ENCODE data around the gene MACROD1. TPM values are rescaled to one million over a fixed set of nuclear protein-coding genes. Genes with fewer than 3 reads are reported as not detected.

The MACROD1 gene
- total and polyA plus RNA-seq, 2 experiments from 2014 or later = 21.2 to 403 TPM

DNA sequence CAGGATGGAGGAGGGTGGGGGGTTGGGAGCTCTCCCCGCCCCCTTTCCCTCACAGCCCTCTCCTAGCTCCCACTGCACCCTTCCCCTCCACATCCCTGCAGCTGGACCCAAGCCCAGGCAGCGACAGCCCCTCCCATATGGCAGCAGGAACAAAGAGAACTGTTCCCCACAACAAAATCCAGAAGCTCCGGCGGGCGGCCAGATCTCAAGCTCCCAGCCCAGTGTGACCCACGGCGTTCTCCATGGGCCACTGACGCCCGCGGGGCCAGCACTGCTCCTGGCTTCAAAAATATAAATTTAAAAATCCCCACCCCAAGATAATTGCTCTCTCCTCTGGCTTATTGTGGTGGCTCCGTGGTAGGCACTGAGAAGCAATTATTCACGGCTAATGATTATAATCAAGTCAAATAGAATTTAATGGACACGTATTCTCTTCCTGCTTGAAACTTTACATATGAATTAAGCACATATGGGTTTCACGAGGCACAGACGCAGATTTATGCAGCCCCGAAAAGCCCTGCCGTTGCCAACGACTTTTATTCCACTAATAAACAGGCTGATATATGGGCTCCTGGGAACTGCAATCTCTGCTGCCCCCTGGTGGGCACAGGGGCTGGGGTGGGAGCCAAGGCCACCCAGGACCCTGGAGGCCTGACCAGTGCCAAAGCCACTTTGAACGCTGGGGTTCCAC is 17.5 kb downstream of the MACROD1 start:
- Histone ChIP-seq H3K4me1 (ENCODE audit: insufficient read depth) (no peaks in the 10 kb centered on the region), H3K27me3 (replicated peaks; ENCODE audit: insufficient read depth) (no peaks in the 10 kb centered on the region), H3K79me2 (ENCODE audit: insufficient read depth) (no peaks in the 10 kb centered on the region), H4K20me1 (ENCODE audit: insufficient read depth) (no peaks in the 10 kb centered on the region), H3K4me3 (peak overlapping the region; percentile 35; the same call in 1 of the 2 replicates), H3F3A (ENCODE audit: insufficient read depth) (no peaks in the 10 kb centered on the region), H3K9me2 (ENCODE audit: insufficient read depth) (no peaks in the 10 kb centered on the region), H3K9ac (peak overlapping the region; percentile 14; the same call in 1 of the 2 replicates), H3K27ac (no peak overlapping the region), H3K4me2 (ENCODE audit: unreplicated experiment) (peak overlapping the region; percentile 50), H2AFZ (0 out of 2 replicates have a peak overlapping the region, but pooled peaks have one; percentile 21), H3K9me3 (ENCODE audit: low read depth) (no peaks in the 10 kb centered on the region), H3K36me3 (ENCODE audit: low read depth) (no peaks in the 10 kb centered on the region)
- peak; percentile 73 for DNase-seq
- WGBS, 2 experiments (ENCODE audit: low coverage in 1 of 2, low lambda C conversion rate in 2 of 2, missing lambda C conversion rate in 2 of 2) = 13 to 14% methylated on average over 17 to 19 of the region's 19 CpGs
- TF ChIP-seq EZH2phosphoT487 (IDR thresholded peaks at IDR 0.05; ENCODE audit: insufficient read depth, low read depth) (no peak), EZH2 (IDR thresholded peaks at IDR 0.05; ENCODE audit: insufficient read depth, poor library complexity, severe bottlenecking) (no peak)
- in situ Hi-C loops (cut with MboI) = loop anchor here (10.0 kb wide), 1 partner anchor 144 kb away; no protein-coding TSS in a partner anchor

DNA sequence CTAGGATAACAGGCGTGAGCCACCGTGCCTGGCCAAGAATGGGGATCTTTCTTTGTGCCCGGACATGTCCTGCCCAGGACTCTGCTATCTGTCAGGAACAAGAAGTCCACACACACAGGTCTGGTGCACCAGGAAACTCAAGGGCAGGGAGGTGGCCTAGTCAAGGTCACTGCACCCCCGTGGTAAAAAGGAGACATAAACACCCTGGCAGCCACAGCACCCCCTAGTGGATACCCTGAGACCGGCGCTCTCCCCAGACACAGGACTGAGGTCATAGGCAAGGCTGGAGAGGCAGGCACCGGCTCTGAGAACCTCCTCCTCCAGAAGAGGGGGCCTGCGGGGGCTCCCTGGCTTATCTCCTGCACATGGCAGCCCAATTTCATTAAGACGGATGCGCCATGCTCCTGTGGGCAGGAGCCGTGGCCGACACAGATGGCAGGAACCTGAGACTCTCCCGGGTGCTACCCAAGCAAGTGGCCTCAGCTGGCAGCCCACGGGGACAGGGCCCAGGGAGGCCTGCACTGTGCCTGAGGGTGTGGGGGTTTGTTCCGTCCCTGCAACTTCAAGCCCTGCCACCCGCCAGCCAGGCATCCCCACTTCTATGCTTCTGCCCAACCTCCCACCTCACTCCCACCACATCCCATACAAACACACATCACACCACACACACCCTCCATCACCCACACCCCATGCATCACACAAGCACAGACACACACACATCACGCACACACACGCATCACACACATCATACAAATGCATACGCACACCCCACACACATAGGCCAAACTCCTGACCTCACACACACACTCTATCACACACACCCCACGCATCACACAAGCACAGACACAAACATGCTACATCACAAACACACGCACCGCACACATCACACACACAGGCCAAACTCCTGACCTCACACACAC is 19.6 kb downstream of the MACROD1 start:
- H3K4me3 ChIP-seq = no peak overlapping the region
- TF ChIP-seq EZH2 (IDR thresholded peaks at IDR 0.05; ENCODE audit: insufficient read depth, poor library complexity, severe bottlenecking) (no peak), EZH2phosphoT487 (IDR thresholded peaks at IDR 0.05; ENCODE audit: insufficient read depth, low read depth) (no peak)
- no peak overlapping the region for H3K27ac ChIP-seq
- H3K36me3 ChIP-seq (ENCODE audit: low read depth) = no peaks in the 10 kb centered on the region
- no peaks in the 10 kb centered on the region for H3K9me3 ChIP-seq (ENCODE audit: low read depth)
- H3F3A ChIP-seq (ENCODE audit: insufficient read depth) = no peaks in the 10 kb centered on the region
- H3K27me3 ChIP-seq (replicated peaks; ENCODE audit: insufficient read depth) = no peaks in the 10 kb centered on the region
- H3K9ac ChIP-seq = no peak overlapping the region
- WGBS, 2 experiments (ENCODE audit: low coverage in 1 of 2, low lambda C conversion rate in 2 of 2, missing lambda C conversion rate in 2 of 2) = 84% methylated on average over 19 to 21 of the region's 22 CpGs
- no peaks in the 10 kb centered on the region for H3K79me2 ChIP-seq (ENCODE audit: insufficient read depth)
- in situ Hi-C loops (cut with MboI) = loop anchor here (10.0 kb wide), 1 partner anchor 141 kb away; no protein-coding TSS in a partner anchor
- H3K4me1 ChIP-seq (ENCODE audit: insufficient read depth) = no peaks in the 10 kb centered on the region
- DNase-seq = peak; percentile 59
- no peak overlapping the region for H2AFZ ChIP-seq
- H3K4me2 ChIP-seq (ENCODE audit: unreplicated experiment) = no peak overlapping the region
- no peaks in the 10 kb centered on the region for H4K20me1 ChIP-seq (ENCODE audit: insufficient read depth)
- no peaks in the 10 kb centered on the region for H3K9me2 ChIP-seq (ENCODE audit: insufficient read depth)

DNA sequence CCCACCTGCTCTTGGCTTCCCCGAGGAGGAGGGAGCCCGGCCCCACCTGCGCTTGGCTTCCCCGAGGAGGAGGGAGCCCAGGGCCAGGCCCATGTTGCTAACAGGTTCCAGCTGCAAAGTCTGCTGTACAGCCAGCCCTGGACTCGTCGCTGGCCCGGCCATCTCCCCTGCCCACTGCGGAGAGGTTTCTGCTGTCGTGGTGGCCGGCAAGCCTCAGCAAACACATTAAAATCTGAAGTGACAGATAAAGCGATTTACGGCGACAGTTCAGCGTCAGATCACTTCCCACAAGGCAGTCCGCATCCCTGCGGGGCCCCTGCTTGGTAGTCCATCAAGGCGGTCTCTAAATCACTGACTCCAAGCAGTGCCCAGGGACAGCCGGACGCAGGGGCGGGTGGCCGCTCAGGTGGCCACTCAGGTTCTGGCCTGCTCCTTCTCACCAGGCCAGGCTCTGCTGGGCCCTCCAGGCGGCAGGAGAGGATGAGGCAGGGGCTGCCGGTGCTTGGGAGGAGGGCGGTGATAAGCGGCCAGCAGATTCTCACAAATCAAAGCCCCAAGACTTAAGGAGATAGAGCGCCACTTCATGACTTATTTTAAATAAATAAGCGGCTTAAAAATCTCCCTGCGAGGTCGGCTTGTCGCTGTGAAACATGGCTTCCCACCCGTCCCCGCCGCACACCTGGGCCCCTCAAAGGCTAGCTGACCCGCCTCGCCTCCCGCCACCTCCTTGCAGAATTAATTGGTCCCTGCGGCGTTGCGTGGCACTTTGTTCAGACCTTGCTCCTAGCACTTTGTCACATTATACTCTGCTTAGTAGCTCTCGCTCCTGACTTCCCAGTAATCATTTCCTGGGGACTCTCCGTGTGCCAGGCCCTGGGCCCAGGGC is 21.1 kb downstream of the MACROD1 start:
- Histone ChIP-seq H4K20me1 (ENCODE audit: insufficient read depth) (no peaks in the 10 kb centered on the region), H3K79me2 (ENCODE audit: insufficient read depth) (no peaks in the 10 kb centered on the region), H3K4me3 (no peak overlapping the region), H2AFZ (no peak overlapping the region), H3K9ac (no peak overlapping the region), H3K27me3 (replicated peaks; ENCODE audit: insufficient read depth) (no peaks in the 10 kb centered on the region), H3F3A (ENCODE audit: insufficient read depth) (no peaks in the 10 kb centered on the region), H3K4me1 (ENCODE audit: insufficient read depth) (no peaks in the 10 kb centered on the region), H3K9me2 (ENCODE audit: insufficient read depth) (no peaks in the 10 kb centered on the region), H3K9me3 (ENCODE audit: low read depth) (no peaks in the 10 kb centered on the region), H3K27ac (no peak overlapping the region), H3K36me3 (ENCODE audit: low read depth) (no peaks in the 10 kb centered on the region), H3K4me2 (ENCODE audit: unreplicated experiment) (no peak overlapping the region)
- no peak for DNase-seq
- TF ChIP-seq EZH2 (IDR thresholded peaks at IDR 0.05; ENCODE audit: insufficient read depth, poor library complexity, severe bottlenecking) = no peak
- no peak for TF ChIP-seq EZH2phosphoT487 (IDR thresholded peaks at IDR 0.05; ENCODE audit: insufficient read depth, low read depth)
- in situ Hi-C loops (cut with MboI) = loop anchor here (10.0 kb wide), 1 partner anchor 140 kb away; no protein-coding TSS in a partner anchor
- WGBS, 2 experiments (ENCODE audit: low coverage in 1 of 2, low lambda C conversion rate in 2 of 2, missing lambda C conversion rate in 2 of 2) = 95 to 96% methylated on average over 40 to 41 of the region's 41 CpGs

All from GM23248 (cell line).